HS-5 (cell line): Measurements from ENCODE around the gene PALM3.

Source experiments
- DNase-seq: peaks from one replicate; pipeline ENCODE4 v3.0.0-alpha.2; 2012; ENCODE audit warnings: low read depth

PALM3 gene

DNA sequence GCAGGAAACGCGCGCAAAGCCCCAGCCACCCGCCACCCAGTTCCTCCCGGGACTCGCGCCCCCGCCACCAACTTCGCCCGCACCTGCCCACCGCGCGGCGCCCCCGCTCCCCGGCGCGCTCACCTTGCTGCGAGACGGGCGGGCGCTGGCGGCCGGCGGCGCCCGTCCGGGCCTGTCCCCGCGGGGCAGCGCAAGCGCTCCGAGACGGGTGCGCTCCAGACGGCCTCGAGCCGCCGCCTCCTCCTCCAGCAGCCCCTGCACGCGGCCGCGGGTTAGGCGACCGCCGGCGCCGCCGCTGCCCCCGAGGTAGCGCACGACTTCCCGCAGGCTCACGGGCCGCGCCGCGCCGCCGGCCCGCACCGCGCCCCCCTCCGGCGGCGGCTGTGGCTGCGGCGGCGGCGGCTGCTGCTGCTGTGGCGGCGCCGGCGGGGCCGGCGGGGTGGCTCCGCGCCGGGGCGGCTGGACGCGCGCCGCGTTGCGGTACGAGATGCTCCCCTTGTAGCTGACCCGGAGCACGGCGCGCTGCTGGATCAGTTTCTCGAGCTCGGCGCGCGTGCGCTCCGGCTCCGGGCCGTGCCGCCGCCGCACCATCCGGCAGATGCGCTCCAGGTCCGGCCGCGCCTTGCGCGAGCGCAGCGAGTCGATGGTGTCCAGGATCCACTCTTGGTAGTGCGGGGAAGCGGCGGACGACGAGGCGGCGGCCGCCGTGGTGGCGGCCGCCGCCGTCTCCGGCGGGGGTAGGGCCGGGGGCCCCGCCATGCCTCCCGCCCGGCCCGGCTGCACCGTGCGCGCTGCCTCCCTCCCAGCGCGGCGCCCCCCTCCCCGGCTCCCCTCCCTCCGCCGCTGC lies 28.0 kb upstream of the PALM3 start:
- no peak for DNase-seq

DNA sequence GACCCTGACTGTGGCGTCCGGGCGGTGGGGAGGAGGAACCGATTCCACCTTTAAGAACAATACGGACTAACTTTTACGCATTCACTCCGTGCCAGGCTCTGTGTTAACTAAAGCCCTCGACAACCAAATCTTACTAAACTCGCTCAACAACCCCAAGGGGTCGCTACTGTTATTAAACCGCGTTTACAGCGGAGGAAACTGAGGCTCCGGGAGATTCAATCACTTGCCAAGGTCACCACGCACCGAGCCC lies 27.5 kb upstream of the PALM3 start:
- no peak for DNase-seq

DNA sequence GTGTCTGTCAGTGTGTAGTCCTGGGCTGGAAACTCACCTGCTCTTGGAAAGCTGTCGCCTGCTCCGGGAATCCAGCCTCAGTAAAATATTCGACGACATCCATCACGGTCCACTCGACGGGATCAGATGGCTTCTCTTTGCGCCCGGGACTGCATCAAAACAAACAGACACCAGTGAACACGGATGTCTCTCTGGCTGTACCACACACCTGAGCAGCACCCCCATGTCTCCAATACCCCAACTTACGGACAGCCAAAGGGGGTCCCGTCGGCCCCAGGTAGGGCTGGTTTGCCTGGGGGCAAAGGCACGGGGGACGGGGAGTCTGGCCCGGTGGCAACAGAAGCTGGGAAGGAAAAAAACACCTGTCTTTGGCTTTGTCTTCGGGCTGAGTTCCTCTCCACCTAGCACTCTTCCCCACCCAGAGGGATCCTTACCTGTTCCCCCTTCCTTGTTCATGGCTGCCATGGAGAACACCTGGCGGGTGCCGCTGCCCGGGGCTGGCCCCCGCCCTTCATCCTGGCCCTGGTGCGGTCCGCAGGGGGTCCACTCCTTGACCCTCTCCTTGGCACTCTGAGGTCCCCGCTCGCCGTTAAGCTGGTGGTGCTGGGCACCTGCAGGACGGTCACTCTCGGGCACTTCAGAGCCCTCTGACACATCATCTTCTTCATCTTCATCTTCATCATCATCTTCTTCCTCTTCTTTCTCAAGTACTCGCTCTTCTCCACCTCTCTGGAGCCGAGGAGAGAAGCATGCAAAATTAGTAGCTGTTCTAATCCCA lies 26.9 kb upstream of the PALM3 start:
- no peak for DNase-seq

DNA sequence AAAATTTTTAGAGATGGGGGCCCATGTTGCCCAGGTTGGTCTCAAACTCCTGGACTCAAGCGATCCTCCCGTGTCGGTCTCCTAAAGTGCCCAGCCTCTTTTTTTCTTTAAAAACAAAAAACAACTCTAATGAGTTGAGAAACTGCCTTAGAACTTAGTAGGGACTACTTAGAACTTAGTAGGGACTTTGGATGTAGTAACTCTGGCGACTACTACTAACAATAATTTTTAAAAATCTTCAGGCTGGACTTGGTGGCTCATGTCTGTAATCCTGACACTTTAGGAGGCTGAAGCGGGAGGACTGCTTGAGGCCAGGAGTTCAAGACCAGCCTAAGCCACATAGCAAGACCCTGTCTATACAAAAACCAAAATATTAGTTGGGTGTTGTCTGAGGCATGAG lies 24.2 kb upstream of the PALM3 start:
- no peak for DNase-seq

DNA sequence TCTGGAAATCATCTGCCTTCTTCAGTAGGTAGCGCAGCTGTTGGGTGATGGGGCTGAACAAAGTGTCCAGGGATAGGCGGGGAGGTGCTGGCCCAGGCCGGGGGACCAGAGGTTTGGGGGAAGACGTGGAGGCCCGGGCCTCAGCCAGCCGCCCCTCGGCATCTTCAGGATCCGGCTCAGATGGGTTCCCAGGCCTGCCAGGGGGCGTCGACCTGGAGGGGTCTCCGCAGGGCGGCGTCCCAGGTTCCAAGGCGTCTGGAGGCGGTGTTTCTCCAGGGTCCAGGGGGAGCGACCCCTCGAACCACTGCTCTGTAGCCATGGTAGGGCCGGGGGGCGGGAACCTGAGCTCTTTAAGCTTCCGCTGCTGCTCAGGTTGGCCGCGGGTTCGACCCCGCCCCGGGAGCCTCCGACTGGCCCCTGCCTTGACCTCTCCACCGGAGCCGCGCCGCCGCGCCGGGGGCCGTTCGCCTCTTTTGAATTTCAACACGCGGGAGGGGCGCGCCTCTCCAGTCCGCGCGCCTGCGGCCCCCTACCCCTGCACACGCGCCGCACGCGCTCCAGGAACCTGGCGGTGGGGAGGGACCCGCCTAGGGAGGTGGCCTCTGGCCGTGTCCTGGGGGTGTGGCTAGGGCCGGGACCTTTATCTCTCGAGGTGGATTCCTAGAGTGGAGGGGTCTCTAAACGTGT lies 23.6 kb upstream of the PALM3 start, which contains the start of gene C19orf67:
Gene C19orf67, minus strand, starts transcription at position 475 of the 687 bp plus-strand sequence. Its CDS starts 156 bp downstream, at position 319.
- no peak for DNase-seq

DNA sequence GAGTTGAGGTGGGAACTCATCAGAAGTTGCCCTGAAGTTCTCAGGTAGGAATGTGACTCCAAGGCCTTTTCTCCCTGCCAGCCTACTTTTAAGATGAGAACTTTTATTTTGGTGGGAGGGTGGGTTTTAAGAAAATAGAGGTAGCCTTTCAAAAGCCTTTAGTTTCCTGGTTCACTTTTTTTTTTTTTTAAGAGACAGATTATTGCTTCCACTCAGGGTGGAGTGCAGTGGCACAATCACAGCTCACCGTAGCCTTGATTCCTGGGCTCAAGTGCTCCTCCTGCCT lies 20.7 kb upstream of the PALM3 start:
- no peak for DNase-seq

DNA sequence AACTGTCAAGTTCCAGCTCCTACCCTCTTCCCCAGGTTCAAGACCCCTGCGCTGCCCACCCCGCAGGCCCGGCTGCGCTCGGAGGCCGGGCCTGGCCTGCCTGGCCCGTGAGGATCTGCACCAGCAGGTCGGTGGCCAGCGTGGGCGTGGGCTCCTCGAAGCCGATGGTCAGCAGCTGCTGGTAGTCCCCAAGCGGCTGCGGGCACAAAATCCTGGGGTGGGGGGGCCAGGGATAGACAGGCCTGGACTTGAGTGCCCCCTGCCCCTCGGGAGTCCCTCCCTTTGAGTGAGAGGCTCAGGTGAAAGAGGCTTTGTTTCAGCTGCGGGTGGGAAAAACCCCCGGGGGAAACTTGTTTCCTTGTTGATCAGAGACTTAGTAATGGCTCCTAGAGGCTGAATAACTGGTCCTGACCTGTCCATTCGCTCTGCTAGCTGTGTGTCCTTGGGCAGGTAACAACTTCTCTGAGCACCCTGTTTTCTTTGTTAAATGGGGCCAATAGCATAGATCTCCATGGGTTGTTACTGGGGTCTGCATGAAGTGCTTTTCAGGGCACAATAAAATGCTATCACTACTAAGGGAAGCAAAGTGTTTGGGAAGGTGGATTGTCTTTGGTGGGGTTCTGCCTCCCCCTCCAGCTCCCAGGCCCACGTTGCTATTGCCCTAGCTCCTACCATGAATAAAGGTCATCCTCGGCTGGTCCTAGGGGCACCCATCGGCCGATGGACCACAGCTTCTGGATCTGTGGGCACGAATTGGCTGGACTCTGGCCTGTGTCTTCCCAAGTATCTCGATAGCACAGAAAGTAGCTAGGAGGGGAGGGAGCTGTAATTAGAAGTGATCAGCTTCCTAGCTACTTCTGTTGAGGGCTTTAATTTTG lies 20.2 kb upstream of the PALM3 start:
- no peak for DNase-seq

DNA sequence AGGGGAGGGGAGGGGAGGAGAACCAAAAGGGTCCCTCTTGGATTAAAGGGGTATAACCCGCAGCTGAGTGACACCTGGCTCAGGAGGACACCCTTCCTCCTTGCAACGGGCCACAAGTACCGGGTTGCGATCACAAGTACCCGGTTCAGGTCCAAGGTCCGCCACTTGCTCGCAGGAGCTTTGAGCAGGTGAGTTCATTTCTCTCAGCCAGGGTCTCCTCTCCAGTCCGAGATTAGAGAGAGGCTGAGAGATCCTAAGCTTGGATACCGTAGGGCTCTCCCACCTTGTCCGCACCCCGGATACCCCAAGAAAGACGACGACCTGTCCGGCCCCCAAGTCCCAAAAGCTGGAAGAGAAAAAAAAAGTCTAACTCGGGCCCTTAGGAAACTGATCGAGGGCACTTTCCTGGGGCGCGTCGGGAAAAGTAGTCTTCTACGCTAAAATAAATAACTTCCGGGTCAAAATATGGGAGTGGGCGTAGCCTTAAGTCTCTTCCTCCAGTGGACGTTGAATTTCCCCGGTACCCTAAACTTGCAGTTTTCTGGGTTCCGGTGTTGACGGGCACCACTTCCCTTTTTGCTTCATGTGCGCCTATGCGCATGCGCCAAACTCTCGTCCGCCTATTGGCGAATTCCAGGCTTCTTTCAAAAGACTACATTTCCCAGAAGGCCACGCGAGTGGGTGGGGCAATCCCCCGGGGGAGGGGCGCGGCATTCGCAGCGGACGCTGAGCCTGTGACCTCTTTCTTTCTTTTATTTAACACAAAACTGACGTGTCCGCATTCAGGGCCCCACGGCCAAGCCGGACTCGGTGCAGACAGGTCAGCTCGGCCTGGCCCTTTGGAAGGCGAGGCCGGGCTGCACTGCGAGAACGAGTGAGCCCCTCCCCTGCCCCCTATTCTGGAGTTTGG lies 19.3 kb upstream of the PALM3 start:
- DNase-seq = peak; percentile 100

DNA sequence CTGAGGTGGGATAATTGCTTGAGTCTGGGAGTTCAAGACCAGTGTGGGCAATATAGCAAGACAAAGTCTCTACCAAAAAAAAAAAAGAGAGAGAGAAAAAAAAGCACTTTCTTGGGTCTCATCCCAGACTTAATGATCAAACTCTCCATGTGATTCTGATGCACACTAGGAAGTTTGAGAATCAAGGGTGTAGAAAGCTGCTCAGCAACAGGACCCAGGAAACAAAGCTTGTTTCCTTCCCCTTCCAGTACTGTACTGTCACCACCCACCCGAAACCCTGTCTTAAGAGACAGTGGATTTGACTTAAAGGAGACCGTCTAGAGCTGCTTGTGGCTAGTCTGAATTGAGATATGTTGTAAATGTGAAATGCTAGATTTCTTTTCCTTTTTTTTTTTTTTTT lies 16.5 kb upstream of the PALM3 start:
- no peak for DNase-seq

DNA sequence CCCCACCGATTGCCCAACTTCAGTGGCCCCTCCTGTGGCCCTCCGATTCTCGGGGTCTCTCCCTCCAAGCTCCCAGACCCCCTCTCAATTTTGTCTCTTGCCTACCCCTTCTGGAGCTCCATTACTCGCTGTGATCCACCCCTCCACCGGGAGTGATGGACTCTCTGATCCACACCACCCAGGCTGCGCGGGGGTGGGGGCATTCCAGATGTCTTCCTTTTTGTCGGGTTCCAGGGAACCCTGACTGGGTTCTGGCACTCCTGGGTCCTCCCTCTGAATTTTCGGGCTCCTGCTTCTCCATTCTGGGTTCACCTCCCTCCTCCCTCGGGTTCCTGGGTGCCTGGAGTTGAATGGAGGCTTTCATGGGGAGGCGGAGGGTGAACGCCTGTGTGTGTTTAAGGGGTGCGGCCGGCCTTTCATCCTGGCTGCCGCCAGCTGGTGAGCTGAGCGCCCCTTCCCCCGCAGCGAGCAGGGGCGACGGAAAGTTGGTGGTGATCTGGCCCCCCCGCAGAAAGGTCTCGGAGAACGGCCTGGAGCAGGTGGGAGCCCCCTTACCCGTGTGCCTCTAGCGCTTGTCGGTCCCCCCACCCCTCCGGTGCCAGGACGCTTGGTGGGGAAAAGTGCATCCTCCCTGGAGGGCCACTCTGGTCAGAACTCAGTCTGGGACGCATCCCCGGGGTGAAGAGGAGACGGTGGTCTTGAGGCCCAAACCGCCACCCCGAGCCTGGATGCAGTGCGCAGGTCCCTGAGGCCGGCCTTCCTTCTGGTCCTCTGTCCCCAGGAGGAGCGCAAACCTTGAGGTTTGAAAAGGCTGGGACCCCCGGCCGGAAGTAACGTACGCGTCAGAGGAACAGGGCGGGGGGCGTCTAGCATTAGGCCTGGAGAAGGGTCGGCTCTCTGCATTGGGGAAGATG lies 12.3 kb upstream of the PALM3 start:
- DNase-seq = peak; percentile 35

DNA sequence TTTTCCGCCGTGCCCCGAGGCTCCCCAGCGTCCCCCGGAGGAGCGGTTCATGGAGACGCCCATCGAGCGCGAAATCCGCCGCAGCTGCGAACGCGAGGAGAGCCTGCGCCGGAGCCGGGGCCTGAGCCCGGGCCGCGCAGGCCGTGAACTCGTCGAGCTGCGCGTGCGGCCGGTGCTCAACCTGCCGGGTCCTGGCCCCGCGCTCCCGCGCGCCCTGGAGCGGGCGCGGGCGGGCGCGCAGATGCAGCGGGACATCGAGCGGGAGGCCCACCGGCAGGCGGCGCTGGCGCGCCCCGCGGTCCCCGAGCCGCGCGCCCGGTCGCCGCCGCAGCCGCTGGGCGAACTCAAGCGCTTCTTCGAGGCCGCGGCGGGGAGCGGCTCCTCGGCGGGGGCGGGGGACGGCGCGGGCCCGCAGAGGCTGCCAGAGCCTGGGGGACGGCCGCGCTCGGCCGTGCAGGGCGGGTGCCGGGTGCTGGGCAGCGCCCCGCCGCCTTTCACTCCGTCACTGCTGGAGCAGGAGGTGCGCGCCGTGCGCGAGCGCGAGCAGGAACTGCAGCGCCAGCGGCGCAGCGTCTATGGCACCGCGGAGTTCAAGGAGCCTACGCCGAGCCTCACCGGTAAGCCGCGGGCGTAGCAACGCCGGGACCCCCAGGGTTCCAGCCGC lies 11.5 kb upstream of the PALM3 start:
- peak; percentile 58 for DNase-seq

DNA sequence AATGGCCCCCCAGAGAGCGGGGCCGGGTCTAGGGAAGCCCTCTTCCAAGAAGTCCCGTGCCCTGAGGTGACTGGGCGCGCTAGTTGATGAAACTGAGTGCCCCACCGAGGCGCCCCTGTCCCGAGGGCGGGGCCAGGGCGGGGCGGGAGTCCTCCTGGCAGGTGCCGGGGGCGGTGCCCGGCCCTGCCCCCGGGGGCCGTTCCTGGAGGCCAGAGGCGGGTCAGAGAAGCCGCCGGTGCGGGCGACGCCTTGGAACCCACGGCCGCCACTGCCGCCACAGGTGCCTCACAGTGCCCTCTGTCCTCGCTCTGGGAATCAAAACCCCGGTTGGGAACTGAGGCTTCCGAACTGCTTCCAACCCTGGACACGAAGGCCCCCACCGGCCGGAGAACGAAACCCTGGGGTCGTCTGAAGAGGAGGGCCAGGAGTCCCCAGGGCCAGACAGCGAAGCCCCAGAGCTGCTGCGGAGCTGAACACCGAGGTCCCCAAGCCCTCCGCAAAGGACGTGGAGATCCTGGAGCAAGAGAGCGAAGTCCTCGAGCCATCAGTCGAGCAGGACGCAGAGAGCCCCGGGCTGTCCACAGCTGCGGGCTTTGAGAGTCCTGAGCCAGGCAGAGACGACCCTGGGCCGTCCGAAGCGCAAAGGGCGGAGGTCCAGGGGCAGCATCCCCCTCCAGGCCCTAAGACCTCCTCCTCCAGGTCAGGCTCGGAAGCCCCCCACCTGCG lies 10.8 kb upstream of the PALM3 start, which contains the start of gene MISP3:
Gene MISP3, plus strand, starts transcription at position 252 of the 726 bp plus-strand sequence. CDS start 524 bp downstream, outside the sequence.
- DNase-seq = no peak

DNA sequence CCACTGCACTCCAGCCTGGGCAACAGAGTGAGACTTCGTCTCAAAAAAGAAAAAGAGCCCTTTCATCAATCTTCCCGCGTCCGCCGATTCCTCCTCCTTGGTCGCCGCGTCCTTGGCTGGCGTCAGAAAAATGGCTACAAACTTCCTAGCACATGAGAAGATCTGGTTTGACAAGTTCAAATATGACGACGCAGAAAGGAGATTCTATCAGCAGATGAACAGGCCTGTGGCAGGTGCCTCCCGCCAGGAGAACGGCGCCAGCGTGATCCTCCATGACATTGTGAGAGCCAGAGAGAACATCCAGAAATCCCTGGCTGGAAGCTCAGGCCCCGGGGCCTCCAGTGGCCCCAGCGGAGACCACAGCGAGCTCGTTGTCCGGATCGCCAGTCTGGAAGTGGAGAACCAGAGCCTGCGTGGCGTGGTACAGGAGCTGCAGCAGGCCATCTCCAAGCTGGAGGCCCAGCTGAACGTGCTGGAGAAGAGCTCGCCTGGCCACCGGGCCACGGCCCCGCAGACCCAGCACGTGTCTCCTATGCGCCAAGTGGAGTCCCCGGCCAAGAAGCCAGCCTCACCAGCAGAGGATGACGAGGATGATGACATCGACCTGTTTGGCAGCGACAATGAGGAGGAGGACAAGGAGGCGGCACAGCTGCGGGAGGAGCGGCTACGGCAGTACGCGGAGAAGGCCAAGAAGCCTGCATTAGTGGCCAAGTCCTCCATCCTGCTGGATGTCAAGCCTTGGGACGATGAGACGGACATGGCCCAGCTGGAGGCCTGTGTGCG lies 8.6 kb upstream of the PALM3 start:
- DNase-seq = no peak

DNA sequence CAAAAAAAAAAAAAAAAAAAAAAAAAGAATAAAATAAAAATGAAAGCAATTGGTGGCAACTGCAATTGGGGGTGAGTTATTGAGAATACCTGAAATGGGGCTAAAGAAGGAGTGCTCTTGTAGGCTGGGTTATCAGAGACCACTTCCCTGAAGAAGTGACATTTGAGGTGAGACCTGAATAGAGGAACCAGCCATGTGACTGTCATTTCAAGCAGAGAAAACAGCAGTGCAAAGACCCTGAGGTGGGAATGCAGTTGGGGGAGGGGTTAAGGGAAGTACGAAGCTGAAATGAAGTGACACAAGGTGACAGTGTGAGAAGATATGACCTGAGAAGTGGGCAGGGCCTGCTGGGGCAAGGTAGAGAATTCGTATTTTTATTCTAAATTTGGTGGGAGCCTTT lies 4.3 kb upstream of the PALM3 start:
- DNase-seq = no peak

DNA sequence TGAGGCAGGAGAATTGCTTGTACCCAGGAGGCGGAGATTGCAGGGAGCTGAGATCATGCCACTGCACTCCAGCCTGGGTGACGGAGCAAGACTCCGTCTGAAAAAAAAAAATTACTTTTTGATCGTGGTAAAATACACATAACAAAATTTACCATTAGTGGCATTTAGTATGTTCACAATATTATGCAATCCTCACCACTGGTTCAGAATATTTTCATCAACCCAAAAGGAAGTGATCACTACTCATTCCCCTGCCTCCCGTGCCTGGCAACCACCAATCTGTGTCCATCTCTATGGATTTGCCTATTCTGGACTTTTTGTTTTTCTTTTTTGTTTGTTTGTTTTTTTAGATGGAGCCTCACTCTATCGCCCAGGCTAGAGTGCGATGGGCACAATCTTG lies 1.2 kb upstream of the PALM3 start:
- DNase-seq = no peak

DNA sequence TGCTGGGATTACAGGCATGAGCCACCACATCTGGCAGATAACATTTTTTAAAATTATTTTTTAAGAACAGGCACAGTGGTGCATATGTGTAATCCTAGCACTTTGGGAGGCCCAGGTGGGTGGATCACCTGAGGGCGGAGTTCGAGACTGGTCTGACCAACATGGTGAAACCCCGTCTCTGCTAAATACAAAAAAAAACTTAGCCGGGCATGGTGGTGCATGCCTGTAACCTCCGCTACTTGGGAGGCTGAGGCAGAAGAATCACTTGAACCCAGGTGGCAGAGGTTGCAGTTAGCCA lies 631 bp upstream of the PALM3 start:
- no peak for DNase-seq

DNA sequence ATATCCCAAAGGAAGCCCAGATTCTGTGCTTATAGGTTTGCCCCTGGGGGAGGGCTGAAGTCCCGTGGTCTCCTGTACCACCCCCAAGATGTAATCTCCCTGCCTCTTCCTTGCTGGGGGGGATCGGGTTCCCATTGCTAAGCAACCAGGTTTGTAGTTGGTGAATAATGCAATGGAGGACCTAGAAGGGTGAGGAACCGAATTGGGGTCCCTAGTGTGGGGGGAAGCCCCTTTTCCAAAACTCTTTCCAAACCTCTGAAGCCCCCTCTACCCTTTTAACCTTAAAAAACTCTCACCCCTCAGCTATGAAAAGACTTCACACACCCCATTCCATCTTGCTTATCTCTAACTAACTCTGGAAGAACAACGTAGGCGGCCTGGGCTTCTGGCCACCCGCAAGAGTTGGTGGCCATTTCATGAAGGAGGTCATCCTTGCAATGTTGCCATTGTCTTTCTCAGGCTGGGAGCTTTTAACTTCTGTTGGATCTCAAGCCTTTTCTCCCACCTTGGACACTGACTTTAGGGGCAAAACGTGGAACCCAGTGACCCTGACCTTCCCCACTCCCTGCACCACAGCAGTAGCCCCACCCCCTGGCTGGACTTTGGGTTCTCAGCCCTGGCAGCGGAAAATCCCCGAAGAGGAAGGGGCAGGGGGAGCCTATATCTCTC lies 661 bp downstream of the PALM3 start:
- DNase-seq = no peak
